ENCODE data around the gene DDX21. TPM values are rescaled to one million over a fixed set of nuclear protein-coding genes. Genes with fewer than 3 reads are reported as not detected.

Gene DDX21
- total RNA-seq, 1 donor from 2014 or later, result 112 TPM

- H3K4me3 ChIP-seq (ENCODE audit: low read depth, low read length), result no peak overlapping the region
- DNase-seq (ENCODE audit: low read depth), result peak; percentile 34
Measured at GRCh38 chr10:68992636-68993440, 36.9 kb downstream of the DDX21 start.

GRCh38 chr10:68997211-68997610 is 41.2 kb downstream of the DDX21 start:
- no peak for DNase-seq (ENCODE audit: low read depth)
- TF ChIP-seq CTCF (IDR thresholded peaks at IDR 0.05; ENCODE audit: insufficient read depth, low read length, poor library complexity, severe bottlenecking), result no peak
- Histone ChIP-seq H3K36me3 (ENCODE audit: control insufficient read depth, insufficient read depth, low read length) (no peaks in the 10 kb centered on the region), H3K27me3 (ENCODE audit: control insufficient read depth, insufficient read depth, low read length) (no peaks in the 10 kb centered on the region), H3K4me3 (ENCODE audit: low read depth, low read length) (no peak overlapping the region)

More at GRCh38 chr10:68992636-68993440, 36.9 kb downstream of the DDX21 start:
- no peak for TF ChIP-seq CTCF (IDR thresholded peaks at IDR 0.05; ENCODE audit: insufficient read depth, low read length, poor library complexity, severe bottlenecking)
- Histone ChIP-seq H3K36me3 (ENCODE audit: control insufficient read depth, insufficient read depth, low read length) (no peaks in the 10 kb centered on the region), H3K27me3 (ENCODE audit: control insufficient read depth, insufficient read depth, low read length) (no peaks in the 10 kb centered on the region)

GRCh38 chr10:69004821-69005220 is 48.9 kb downstream of the DDX21 start:
- H3K36me3 ChIP-seq (ENCODE audit: control insufficient read depth, insufficient read depth, low read length), result no peaks in the 10 kb centered on the region
- H3K27me3 ChIP-seq (ENCODE audit: control insufficient read depth, insufficient read depth, low read length), result no peaks in the 10 kb centered on the region
- DNase-seq (ENCODE audit: low read depth), result no peak
- H3K4me3 ChIP-seq (ENCODE audit: low read depth, low read length), result no peak overlapping the region
- peak; percentile 45 for TF ChIP-seq CTCF (IDR thresholded peaks at IDR 0.05; ENCODE audit: insufficient read depth, low read length, poor library complexity, severe bottlenecking)

DNA sequence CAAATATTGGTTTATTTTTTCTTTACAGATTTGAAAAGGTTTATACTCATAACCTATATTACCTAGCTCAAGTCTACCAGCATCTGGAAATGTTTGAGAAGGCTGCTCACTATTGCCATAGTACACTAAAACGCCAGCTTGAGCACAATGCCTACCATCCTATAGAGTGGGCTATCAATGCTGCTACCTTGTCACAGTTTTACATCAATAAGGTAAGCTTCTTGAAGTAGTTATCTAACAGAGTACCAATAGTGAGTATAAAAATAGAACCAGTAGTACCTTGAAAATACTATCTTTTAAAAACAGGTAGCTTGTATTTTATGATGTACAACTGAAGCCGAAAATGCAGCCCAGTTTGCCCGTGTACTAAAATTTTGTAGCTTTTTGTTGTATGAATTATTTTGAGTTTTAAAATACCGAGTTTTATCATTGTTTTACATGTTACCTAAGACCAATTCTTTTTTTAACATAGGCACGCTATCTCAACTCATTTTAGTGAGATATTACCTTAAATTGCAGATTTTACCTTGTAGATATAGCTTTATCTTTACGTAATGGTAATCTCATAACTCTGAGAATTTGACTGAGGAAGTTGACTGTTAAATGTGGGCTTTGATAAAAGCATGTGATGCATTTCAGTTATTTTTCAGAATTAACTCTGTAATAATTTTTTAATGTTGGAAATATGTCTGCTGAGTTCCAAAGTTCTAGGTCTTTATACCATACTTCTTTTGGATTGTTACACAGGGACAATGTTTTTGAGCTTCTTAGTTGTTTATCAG is 49.9 kb downstream of the DDX21 start:
- Histone ChIP-seq H3K4me3 (ENCODE audit: low read depth, low read length) (no peak overlapping the region), H3K27me3 (ENCODE audit: control insufficient read depth, insufficient read depth, low read length) (no peaks in the 10 kb centered on the region), H3K36me3 (ENCODE audit: control insufficient read depth, insufficient read depth, low read length) (no peaks in the 10 kb centered on the region)
- DNase-seq (ENCODE audit: low read depth), result no peak
- no peak for TF ChIP-seq CTCF (IDR thresholded peaks at IDR 0.05; ENCODE audit: insufficient read depth, low read length, poor library complexity, severe bottlenecking)

DNA sequence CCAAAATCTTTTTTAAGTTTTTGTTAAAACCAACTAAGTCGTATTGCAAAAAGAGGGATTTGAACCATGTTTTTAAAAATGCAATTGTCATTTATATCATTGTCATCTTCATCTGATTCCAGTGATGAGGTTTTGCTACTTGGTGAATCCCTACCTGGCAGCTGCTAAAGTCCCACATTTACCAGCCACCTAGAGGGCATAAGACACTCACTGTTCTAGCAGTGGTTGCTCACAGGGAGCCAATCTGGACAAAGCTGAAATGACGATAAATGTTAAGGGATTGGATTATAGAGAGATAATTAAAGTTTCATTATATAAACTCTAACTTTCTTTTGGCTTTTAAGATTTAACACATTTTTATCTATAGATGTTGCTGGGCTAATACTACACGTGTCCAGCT is 51.3 kb downstream of the DDX21 start:
- no peak for DNase-seq (ENCODE audit: low read depth)
- Histone ChIP-seq H3K4me3 (ENCODE audit: low read depth, low read length) (no peak overlapping the region), H3K36me3 (ENCODE audit: control insufficient read depth, insufficient read depth, low read length) (no peaks in the 10 kb centered on the region), H3K27me3 (ENCODE audit: control insufficient read depth, insufficient read depth, low read length) (no peaks in the 10 kb centered on the region)
- no peak for TF ChIP-seq CTCF (IDR thresholded peaks at IDR 0.05; ENCODE audit: insufficient read depth, low read length, poor library complexity, severe bottlenecking)
